HEK293 (cell line): ENCODE measurements around the gene SPATA24.

Source experiments
- GLIS1 ChIP-seq: fragments of 450-650 bp; formaldehyde crosslinking; IDR thresholded peaks from 2 replicates; pipeline ENCODE4 v1.5.1; 2016; ENCODE audit warnings: missing biosample characterization, missing genetic modification characterization
- REPIN1 ChIP-seq: fragments of 450-650 bp; formaldehyde crosslinking; IDR thresholded peaks from 2 replicates; pipeline ENCODE4 v1.5.1; 2017; ENCODE audit warnings: missing biosample characterization, missing genetic modification characterization, low read depth
- SCRT2 ChIP-seq: fragments of 450-650 bp; formaldehyde crosslinking; IDR thresholded peaks from 2 replicates; pipeline ENCODE4 v1.5.1; 2016; ENCODE audit warnings: missing biosample characterization, missing genetic modification characterization
- SP3 ChIP-seq: fragments of 450-650 bp; formaldehyde crosslinking; IDR thresholded peaks from 2 replicates; pipeline ENCODE4 v1.5.1; 2016; ENCODE audit warnings: missing biosample characterization, missing genetic modification characterization
- ZBTB7A ChIP-seq: fragments of 450-650 bp; formaldehyde crosslinking; IDR thresholded peaks from 2 replicates; pipeline ENCODE4 v1.5.1; 2016; ENCODE audit warnings: low read depth, missing biosample characterization, missing genetic modification characterization
- ZEB2 ChIP-seq: fragments of 450-650 bp; formaldehyde crosslinking; IDR thresholded peaks from 2 replicates; pipeline ENCODE4 v1.5.1; 2016; ENCODE audit warnings: missing biosample characterization, missing genetic modification characterization
- ZFP41 ChIP-seq: fragments of 450-650 bp; formaldehyde crosslinking; IDR thresholded peaks from 2 replicates; pipeline ENCODE4 v1.5.1; 2016; ENCODE audit warnings: missing biosample characterization, missing genetic modification characterization, borderline replicate concordance
- ZNF112 ChIP-seq: fragments of 450-650 bp; formaldehyde crosslinking; IDR thresholded peaks from 2 replicates; pipeline ENCODE4 v1.5.0; 2017; ENCODE audit warnings: missing biosample characterization, missing genetic modification characterization
- ZNF214 ChIP-seq: fragments of 450-650 bp; formaldehyde crosslinking; IDR thresholded peaks from 2 replicates; pipeline ENCODE4 v1.5.1; 2017; ENCODE audit warnings: missing biosample characterization, mild to moderate bottlenecking, missing genetic modification characterization, borderline replicate concordance
- ZNF223 ChIP-seq: fragments of 450-650 bp; formaldehyde crosslinking; IDR thresholded peaks from 2 replicates; pipeline ENCODE4 v1.5.1; 2016; ENCODE audit warnings: missing biosample characterization, missing genetic modification characterization
- ZNF354C ChIP-seq: fragments of 450-650 bp; formaldehyde crosslinking; IDR thresholded peaks from 2 replicates; pipeline ENCODE4 v1.5.1; 2016; ENCODE audit warnings: missing biosample characterization, missing genetic modification characterization, low read depth, borderline replicate concordance
- ZNF514 ChIP-seq: fragments of 450-650 bp; formaldehyde crosslinking; IDR thresholded peaks from 2 replicates; pipeline ENCODE4 v1.5.1; 2016; ENCODE audit warnings: missing biosample characterization, missing genetic modification characterization
- ZNF530 ChIP-seq: fragments of 450-650 bp; formaldehyde crosslinking; IDR thresholded peaks from 2 replicates; pipeline ENCODE4 v1.5.1; 2016; ENCODE audit warnings: low read depth, missing biosample characterization, missing genetic modification characterization
- ZNF664 ChIP-seq: fragments of 450-650 bp; formaldehyde crosslinking; IDR thresholded peaks from 2 replicates; pipeline ENCODE4 v1.5.1; 2016; ENCODE audit warnings: missing biosample characterization, missing genetic modification characterization
- ZNF701 ChIP-seq: fragments of 450-650 bp; formaldehyde crosslinking; IDR thresholded peaks from 2 replicates; pipeline ENCODE4 v1.5.1; 2016; ENCODE audit warnings: missing biosample characterization, missing genetic modification characterization
- ZNF785 ChIP-seq: fragments of 450-650 bp; formaldehyde crosslinking; IDR thresholded peaks from 2 replicates; pipeline ENCODE4 v1.5.1; 2016; ENCODE audit warnings: missing biosample characterization, missing genetic modification characterization
- TF ChIP-seq, protein P1 (sequence below): fragments of 450-650 bp; formaldehyde crosslinking; IDR thresholded peaks from 2 replicates; pipeline ENCODE4 v1.5.1; 2016; ENCODE audit warnings: missing biosample characterization, missing genetic modification characterization
- TF ChIP-seq, protein P2 (sequence below): fragments of 450-650 bp; formaldehyde crosslinking; IDR thresholded peaks from 2 replicates; pipeline ENCODE4 v1.5.1; 2016; ENCODE audit warnings: missing biosample characterization, missing genetic modification characterization
- TF ChIP-seq, protein P3 (sequence below): fragments of 450-650 bp; formaldehyde crosslinking; IDR thresholded peaks from 2 replicates; pipeline ENCODE4 v1.5.1; 2016; ENCODE audit warnings: missing biosample characterization, missing genetic modification characterization
- TF ChIP-seq, protein P4 (sequence below): fragments of 450-650 bp; formaldehyde crosslinking; IDR thresholded peaks from 2 replicates; pipeline ENCODE4 v1.5.1; 2016; ENCODE audit warnings: missing biosample characterization, missing genetic modification characterization, borderline replicate concordance
- TF ChIP-seq, protein P5 (sequence below): fragments of 450-650 bp; formaldehyde crosslinking; IDR thresholded peaks from 2 replicates; pipeline ENCODE4 v1.5.1; 2016; ENCODE audit warnings: missing biosample characterization, missing genetic modification characterization
- TF ChIP-seq, protein P6 (sequence below): fragments of 450-650 bp; formaldehyde crosslinking; IDR thresholded peaks from 2 replicates; pipeline ENCODE4 v1.5.1; 2016; ENCODE audit warnings: missing biosample characterization, missing genetic modification characterization
- TF ChIP-seq, protein P7 (sequence below): fragments of 450-650 bp; formaldehyde crosslinking; IDR thresholded peaks from 2 replicates; pipeline ENCODE4 v1.5.1; 2017; ENCODE audit warnings: missing biosample characterization, mild to moderate bottlenecking, missing genetic modification characterization, moderate library complexity

SPATA24 gene

DNA sequence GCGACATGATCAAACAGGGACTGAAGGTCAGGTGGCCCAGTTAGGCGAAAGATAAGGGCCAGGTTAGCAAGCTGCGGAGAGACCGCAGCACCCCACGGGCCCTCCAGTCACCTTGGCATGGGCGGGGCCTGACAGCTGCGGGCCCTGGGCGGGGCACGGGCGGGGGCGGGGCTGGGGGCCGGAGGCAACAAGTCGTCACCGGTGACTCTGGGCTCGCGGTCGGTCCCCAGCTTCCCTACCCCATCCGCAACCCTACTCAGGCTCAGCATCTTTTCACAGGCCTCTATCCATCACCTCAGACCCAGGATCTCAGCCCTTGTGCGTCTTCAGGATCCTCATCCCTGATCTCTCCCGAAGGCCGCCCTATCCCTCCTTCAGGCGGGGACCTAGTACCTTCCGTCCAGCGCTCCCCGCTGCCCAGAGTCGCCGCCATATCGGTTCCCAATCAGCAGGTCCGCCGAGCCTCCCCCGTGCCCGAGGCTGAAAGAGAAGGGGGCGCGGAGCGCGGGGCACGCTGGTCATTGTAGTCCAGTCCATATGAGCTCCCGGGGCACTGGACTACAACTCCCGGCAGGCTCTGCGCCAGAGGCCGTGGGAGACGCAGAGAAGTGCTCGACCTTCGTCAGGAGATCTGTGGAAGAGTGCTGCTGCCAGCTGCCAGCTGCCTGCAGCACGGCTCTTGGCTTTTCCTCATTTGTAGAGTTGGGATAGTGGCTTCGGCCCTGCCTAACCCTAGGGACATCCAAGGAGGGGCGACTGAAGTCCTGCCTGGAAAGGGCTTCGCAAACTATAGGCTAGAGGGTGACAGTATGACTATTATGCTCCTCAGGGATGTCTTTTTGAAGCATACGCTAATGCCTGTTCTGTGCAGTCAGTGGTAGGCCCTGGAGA lies 35.4 kb upstream of the SPATA24 start, which contains the start of gene DNAJC18 (continued):
- TF ChIP-seq, protein P1, sequence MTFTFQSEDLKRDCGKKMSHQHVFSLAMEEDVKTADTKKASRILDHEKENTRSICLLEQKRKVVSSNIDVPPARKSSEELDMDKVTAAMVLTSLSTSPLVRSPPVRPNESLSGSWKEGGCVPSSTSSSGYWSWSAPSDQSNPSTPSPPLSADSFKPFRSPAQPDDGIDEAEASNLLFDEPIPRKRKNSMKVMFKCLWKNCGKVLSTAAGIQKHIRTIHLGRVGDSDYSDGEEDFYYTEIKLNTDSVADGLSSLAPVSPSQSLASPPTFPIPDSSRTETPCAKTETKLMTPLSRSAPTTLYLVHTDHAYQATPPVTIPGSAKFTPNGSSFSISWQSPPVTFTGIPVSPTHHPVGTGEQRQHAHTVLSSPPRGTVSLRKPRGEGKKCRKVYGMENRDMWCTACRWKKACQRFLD (tag by site-specific recombination), result no peak
- TF ChIP-seq ZFP41 (tag by site-specific recombination) (no peak), GLIS1 (tag by site-specific recombination) (peak; percentile 91), ZNF223 (no peak), ZNF354C (no peak), ZNF785 (tag by site-specific recombination) (0 out of 2 replicates have a peak, but pooled peaks have one; percentile 51), ZEB2 (tag by site-specific recombination) (peak; percentile 95), SP3 (tag by site-specific recombination) (peak; percentile 92), ZNF701 (tag by site-specific recombination) (no peak), SCRT2 (tag by site-specific recombination) (peak; percentile 99), ZNF664 (tag by site-specific recombination) (no peak), ZBTB7A (tag by site-specific recombination) (peak; percentile 90), ZNF214 (tag by site-specific recombination) (no peak), ZNF514 (no peak), REPIN1 (tag by site-specific recombination) (peak; percentile 64; the same call in 1 of the 2 replicates), ZNF112 (tag by site-specific recombination) (no peak), ZNF530 (tag by site-specific recombination) (no peak)
- TF ChIP-seq, protein P2, sequence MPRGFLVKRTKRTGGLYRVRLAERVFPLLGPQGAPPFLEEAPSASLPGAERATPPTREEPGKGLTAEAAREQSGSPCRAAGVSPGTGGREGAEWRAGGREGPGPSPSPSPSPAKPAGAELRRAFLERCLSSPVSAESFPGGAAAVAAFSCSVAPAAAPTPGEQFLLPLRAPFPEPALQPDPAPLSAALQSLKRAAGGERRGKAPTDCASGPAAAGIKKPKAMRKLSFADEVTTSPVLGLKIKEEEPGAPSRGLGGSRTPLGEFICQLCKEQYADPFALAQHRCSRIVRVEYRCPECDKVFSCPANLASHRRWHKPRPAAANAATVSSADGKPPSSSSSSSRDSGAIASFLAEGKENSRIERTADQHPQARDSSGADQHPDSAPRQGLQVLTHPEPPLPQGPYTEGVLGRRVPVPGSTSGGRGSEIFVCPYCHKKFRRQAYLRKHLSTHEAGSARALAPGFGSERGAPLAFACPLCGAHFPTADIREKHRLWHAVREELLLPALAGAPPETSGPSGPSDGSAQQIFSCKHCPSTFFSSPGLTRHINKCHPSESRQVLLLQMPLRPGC (tag by site-specific recombination), result no peak
- TF ChIP-seq, protein P3, sequence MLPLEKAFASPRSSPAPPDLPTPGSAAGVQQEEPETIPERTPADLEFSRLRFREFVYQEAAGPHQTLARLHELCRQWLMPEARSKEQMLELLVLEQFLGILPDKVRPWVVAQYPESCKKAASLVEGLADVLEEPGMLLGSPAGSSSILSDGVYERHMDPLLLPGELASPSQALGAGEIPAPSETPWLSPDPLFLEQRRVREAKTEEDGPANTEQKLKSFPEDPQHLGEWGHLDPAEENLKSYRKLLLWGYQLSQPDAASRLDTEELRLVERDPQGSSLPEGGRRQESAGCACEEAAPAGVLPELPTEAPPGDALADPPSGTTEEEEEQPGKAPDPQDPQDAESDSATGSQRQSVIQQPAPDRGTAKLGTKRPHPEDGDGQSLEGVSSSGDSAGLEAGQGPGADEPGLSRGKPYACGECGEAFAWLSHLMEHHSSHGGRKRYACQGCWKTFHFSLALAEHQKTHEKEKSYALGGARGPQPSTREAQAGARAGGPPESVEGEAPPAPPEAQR (tag by site-specific recombination), result peak; percentile 66; the same call in 1 of the 2 replicates
- TF ChIP-seq, protein P4, sequence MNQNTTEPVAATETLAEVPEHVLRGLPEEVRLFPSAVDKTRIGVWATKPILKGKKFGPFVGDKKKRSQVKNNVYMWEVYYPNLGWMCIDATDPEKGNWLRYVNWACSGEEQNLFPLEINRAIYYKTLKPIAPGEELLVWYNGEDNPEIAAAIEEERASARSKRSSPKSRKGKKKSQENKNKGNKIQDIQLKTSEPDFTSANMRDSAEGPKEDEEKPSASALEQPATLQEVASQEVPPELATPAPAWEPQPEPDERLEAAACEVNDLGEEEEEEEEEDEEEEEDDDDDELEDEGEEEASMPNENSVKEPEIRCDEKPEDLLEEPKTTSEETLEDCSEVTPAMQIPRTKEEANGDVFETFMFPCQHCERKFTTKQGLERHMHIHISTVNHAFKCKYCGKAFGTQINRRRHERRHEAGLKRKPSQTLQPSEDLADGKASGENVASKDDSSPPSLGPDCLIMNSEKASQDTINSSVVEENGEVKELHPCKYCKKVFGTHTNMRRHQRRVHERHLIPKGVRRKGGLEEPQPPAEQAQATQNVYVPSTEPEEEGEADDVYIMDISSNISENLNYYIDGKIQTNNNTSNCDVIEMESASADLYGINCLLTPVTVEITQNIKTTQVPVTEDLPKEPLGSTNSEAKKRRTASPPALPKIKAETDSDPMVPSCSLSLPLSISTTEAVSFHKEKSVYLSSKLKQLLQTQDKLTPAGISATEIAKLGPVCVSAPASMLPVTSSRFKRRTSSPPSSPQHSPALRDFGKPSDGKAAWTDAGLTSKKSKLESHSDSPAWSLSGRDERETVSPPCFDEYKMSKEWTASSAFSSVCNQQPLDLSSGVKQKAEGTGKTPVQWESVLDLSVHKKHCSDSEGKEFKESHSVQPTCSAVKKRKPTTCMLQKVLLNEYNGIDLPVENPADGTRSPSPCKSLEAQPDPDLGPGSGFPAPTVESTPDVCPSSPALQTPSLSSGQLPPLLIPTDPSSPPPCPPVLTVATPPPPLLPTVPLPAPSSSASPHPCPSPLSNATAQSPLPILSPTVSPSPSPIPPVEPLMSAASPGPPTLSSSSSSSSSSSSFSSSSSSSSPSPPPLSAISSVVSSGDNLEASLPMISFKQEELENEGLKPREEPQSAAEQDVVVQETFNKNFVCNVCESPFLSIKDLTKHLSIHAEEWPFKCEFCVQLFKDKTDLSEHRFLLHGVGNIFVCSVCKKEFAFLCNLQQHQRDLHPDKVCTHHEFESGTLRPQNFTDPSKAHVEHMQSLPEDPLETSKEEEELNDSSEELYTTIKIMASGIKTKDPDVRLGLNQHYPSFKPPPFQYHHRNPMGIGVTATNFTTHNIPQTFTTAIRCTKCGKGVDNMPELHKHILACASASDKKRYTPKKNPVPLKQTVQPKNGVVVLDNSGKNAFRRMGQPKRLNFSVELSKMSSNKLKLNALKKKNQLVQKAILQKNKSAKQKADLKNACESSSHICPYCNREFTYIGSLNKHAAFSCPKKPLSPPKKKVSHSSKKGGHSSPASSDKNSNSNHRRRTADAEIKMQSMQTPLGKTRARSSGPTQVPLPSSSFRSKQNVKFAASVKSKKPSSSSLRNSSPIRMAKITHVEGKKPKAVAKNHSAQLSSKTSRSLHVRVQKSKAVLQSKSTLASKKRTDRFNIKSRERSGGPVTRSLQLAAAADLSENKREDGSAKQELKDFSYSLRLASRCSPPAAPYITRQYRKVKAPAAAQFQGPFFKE (tag by site-specific recombination), result no peak
- TF ChIP-seq, protein P5, sequence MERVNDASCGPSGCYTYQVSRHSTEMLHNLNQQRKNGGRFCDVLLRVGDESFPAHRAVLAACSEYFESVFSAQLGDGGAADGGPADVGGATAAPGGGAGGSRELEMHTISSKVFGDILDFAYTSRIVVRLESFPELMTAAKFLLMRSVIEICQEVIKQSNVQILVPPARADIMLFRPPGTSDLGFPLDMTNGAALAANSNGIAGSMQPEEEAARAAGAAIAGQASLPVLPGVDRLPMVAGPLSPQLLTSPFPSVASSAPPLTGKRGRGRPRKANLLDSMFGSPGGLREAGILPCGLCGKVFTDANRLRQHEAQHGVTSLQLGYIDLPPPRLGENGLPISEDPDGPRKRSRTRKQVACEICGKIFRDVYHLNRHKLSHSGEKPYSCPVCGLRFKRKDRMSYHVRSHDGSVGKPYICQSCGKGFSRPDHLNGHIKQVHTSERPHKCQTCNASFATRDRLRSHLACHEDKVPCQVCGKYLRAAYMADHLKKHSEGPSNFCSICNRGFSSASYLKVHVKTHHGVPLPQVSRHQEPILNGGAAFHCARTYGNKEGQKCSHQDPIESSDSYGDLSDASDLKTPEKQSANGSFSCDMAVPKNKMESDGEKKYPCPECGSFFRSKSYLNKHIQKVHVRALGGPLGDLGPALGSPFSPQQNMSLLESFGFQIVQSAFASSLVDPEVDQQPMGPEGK (tag by site-specific recombination), result peak; percentile 97
- TF ChIP-seq, protein P6, sequence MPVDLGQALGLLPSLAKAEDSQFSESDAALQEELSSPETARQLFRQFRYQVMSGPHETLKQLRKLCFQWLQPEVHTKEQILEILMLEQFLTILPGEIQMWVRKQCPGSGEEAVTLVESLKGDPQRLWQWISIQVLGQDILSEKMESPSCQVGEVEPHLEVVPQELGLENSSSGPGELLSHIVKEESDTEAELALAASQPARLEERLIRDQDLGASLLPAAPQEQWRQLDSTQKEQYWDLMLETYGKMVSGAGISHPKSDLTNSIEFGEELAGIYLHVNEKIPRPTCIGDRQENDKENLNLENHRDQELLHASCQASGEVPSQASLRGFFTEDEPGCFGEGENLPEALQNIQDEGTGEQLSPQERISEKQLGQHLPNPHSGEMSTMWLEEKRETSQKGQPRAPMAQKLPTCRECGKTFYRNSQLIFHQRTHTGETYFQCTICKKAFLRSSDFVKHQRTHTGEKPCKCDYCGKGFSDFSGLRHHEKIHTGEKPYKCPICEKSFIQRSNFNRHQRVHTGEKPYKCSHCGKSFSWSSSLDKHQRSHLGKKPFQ (tag by site-specific recombination), result no peak
- TF ChIP-seq, protein P7, sequence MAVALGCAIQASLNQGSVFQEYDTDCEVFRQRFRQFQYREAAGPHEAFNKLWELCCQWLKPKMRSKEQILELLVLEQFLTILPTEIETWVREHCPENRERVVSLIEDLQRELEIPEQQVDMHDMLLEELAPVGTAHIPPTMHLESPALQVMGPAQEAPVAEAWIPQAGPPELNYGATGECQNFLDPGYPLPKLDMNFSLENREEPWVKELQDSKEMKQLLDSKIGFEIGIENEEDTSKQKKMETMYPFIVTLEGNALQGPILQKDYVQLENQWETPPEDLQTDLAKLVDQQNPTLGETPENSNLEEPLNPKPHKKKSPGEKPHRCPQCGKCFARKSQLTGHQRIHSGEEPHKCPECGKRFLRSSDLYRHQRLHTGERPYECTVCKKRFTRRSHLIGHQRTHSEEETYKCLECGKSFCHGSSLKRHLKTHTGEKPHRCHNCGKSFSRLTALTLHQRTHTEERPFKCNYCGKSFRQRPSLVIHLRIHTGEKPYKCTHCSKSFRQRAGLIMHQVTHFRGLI, result no peak
